Trophoblast cell (in vitro differentiated cells and primary cell): Measurements from ENCODE around the gene NDUFB3.

ENCODE experiments used
- DNase-seq, 2 donors: peaks; one replicate each; pipeline ENCODE4 v3.0.0-alpha.2; 2016
- H2AFZ ChIP-seq: 2 replicates; pipeline ENCODE4 v1.6.1; 2013; ENCODE audit warnings: low read length, moderate library complexity, mild to moderate bottlenecking; ENCODE audit not compliant: insufficient read depth, poor library complexity
- H2AK5ac ChIP-seq: 2 replicates; pipeline ENCODE4 v1.6.1; 2013; ENCODE audit warnings: mild to moderate bottlenecking, low read length
- H2BK120ac ChIP-seq: 2 replicates; pipeline ENCODE4 v1.6.1; 2013; ENCODE audit warnings: low read length, mild to moderate bottlenecking, moderate library complexity; ENCODE audit not compliant: insufficient read depth, poor library complexity
- H2BK12ac ChIP-seq: 2 replicates; pipeline ENCODE4 v1.6.1; 2013; ENCODE audit warnings: mild to moderate bottlenecking, low read length, moderate library complexity
- H2BK5ac ChIP-seq: 2 replicates; pipeline ENCODE4 v1.6.1; 2013; ENCODE audit warnings: low read length, low read depth, moderate library complexity, mild to moderate bottlenecking; ENCODE audit not compliant: poor library complexity
- H3K14ac ChIP-seq: 2 replicates; pipeline ENCODE4 v1.6.1; 2013; ENCODE audit warnings: mild to moderate bottlenecking, low read length
- H3K18ac ChIP-seq: 2 replicates; pipeline ENCODE4 v1.6.1; 2013; ENCODE audit warnings: mild to moderate bottlenecking, low read length
- H3K23ac ChIP-seq: 2 replicates; pipeline ENCODE4 v1.6.1; 2013; ENCODE audit warnings: low read length
- H3K27ac ChIP-seq: 2 replicates; pipeline ENCODE4 v1.5.1; 2013; ENCODE audit warnings: low read depth, mild to moderate bottlenecking, inconsistent platforms, low read length, moderate library complexity
- H3K27me3 ChIP-seq: 2 replicates; pipeline ENCODE4 v1.6.1; 2013; ENCODE audit warnings: inconsistent platforms, mild to moderate bottlenecking, low read length, moderate library complexity; ENCODE audit not compliant: insufficient read depth
- H3K36me3 ChIP-seq, 2 experiments: 1 replicate in 1 of 2; 2 replicates in 1 of 2; pipeline ENCODE4 v1.6.1; 2013; ENCODE audit warnings: low read length in 2 of 2, mild to moderate bottlenecking in 2 of 2, moderate library complexity in 1 of 2; ENCODE audit not compliant: insufficient read depth in 2 of 2, control insufficient read depth in 1 of 2
- H3K4ac ChIP-seq: 2 replicates; pipeline ENCODE4 v1.6.1; 2013; ENCODE audit warnings: low read depth, mild to moderate bottlenecking, low read length, moderate library complexity
- H3K4me1 ChIP-seq, 2 experiments: 1 replicate in 1 of 2; 2 replicates in 1 of 2; pipeline ENCODE4 v1.6.1; 2013; ENCODE audit warnings: low read length in 2 of 2, mild to moderate bottlenecking in 2 of 2, moderate library complexity in 1 of 2; ENCODE audit not compliant: insufficient read depth in 2 of 2, control insufficient read depth in 1 of 2
- H3K4me2 ChIP-seq: 2 replicates; pipeline ENCODE4 v1.6.1; 2013; ENCODE audit warnings: inconsistent platforms, mild to moderate bottlenecking, low read length, moderate library complexity
- H3K4me3 ChIP-seq: 2 replicates; pipeline ENCODE4 v1.5.1; 2013; ENCODE audit warnings: mild to moderate bottlenecking, low read depth, low read length, inconsistent platforms
- H3K79me1 ChIP-seq: one replicate; pipeline ENCODE4 v1.6.1; 2013; ENCODE audit warnings: low read length
- H3K79me2 ChIP-seq: 2 replicates; pipeline ENCODE4 v1.6.1; 2013; ENCODE audit warnings: low read length, mild to moderate bottlenecking; ENCODE audit not compliant: control insufficient read depth, insufficient read depth, poor library complexity
- H3K9ac ChIP-seq: 2 replicates; pipeline ENCODE4 v1.6.1; 2013; ENCODE audit warnings: mild to moderate bottlenecking, low read length
- H3K9me3 ChIP-seq: 2 replicates; pipeline ENCODE4 v1.6.1; 2013; ENCODE audit warnings: low read depth, mild to moderate bottlenecking, control low read depth, inconsistent platforms, low read length; ENCODE audit not compliant: insufficient read depth
- H4K12ac ChIP-seq: 2 replicates; pipeline ENCODE4 v1.6.1; 2013; ENCODE audit warnings: low read depth, mild to moderate bottlenecking, low read length, moderate library complexity
- H4K8ac ChIP-seq: 2 replicates; pipeline ENCODE4 v1.6.1; 2013; ENCODE audit warnings: low read depth, mild to moderate bottlenecking, low read length, moderate library complexity
- H4K91ac ChIP-seq: one replicate; pipeline ENCODE4 v1.6.1; 2013; ENCODE audit warnings: low read depth, mild to moderate bottlenecking, low read length, moderate library complexity
- WGBS: extraction: QIAGEN DNeasy Blood & Tissue Kit; methylation state at CpG from one replicate; pipeline ENCODE4 v1.1.7; 2013; ENCODE audit warnings: missing lambda C conversion rate; ENCODE audit not compliant: insufficient read length, insufficient coverage; ENCODE audit errors: extremely low coverage; 5-methylcytosine and 5-hydroxymethylcytosine counted together

NDUFB3 gene

GRCh38 chr2:201070948-201071478 lies 788 bp upstream of the NDUFB3 start:
- H2BK120ac ChIP-seq: no peak overlapping the region
- H3K23ac ChIP-seq: no peak overlapping the region
- H3K4me2 ChIP-seq: peak overlapping the region; percentile 79
- DNase-seq: peak; percentile 26 to 40
- no peaks in the 10 kb centered on the region for H3K36me3 ChIP-seq
- peak overlapping the region; percentile 53 for H4K91ac ChIP-seq
- peaks cover 3% of the 10 kb centered on the region for H3K79me2 ChIP-seq
- H3K4ac ChIP-seq: peak overlapping the region; percentile 37
- H3K9ac ChIP-seq: peak overlapping the region; percentile 89
- no peak overlapping the region for H2BK12ac ChIP-seq
- H3K4me1 ChIP-seq: peaks cover 0 to 2% of the 10 kb centered on the region in 2 experiments
- H2AFZ ChIP-seq: peak overlapping the region; percentile 65
- H4K8ac ChIP-seq: peak overlapping the region; percentile 89
- H3K4me3 ChIP-seq: peak overlapping the region; percentile 96
- no peaks in the 10 kb centered on the region for H3K27me3 ChIP-seq
- WGBS: no CpG with 5 or more reads among the region's 21 CpGs
- peak overlapping the region; percentile 32 for H3K27ac ChIP-seq
- H2BK5ac ChIP-seq: peak overlapping the region; percentile 5
- H3K14ac ChIP-seq: peak overlapping the region; percentile 8
- H3K9me3 ChIP-seq: no peaks in the 10 kb centered on the region
- peak overlapping the region; percentile 42 for H3K18ac ChIP-seq
- H3K79me1 ChIP-seq: peaks cover 5% of the 10 kb centered on the region
- no peak overlapping the region for H2AK5ac ChIP-seq
- peak overlapping the region; percentile 17 for H4K12ac ChIP-seq

- H3K79me2 ChIP-seq: peaks cover 3% of the 10 kb centered on the region
- no peak for DNase-seq
- H2BK120ac ChIP-seq: no peak overlapping the region
- H3K14ac ChIP-seq: peak overlapping the region; percentile 24
- WGBS: no CpG with 5 or more reads among the region's 5 CpGs
- peak overlapping the region; percentile 24 for H3K4ac ChIP-seq
- H3K4me2 ChIP-seq: peak overlapping the region; percentile 89
- H3K36me3 ChIP-seq: no peaks in the 10 kb centered on the region
- no peak overlapping the region for H3K27ac ChIP-seq
- no peak overlapping the region for H2BK12ac ChIP-seq
- no peak overlapping the region for H4K91ac ChIP-seq
- peak overlapping the region; percentile 96 for H3K4me3 ChIP-seq
- H2AK5ac ChIP-seq: no peak overlapping the region
- peak overlapping the region; percentile 70 for H4K12ac ChIP-seq
- no peak overlapping the region for H2BK5ac ChIP-seq
- no peak overlapping the region for H3K23ac ChIP-seq
- H3K9me3 ChIP-seq: no peaks in the 10 kb centered on the region
- peaks cover 0 to 2% of the 10 kb centered on the region in 2 experiments for H3K4me1 ChIP-seq
- H3K18ac ChIP-seq: no peak overlapping the region
- H3K27me3 ChIP-seq: no peaks in the 10 kb centered on the region
- H3K79me1 ChIP-seq: peaks cover 5% of the 10 kb centered on the region
- H3K9ac ChIP-seq: peak overlapping the region; percentile 94
- peak overlapping the region; percentile 62 for H4K8ac ChIP-seq
- no peak overlapping the region for H2AFZ ChIP-seq
Measured at GRCh38 chr2:201072201-201072530, 365 bp downstream of the NDUFB3 start.

GRCh38 chr2:201073071-201073470 lies 1.3 kb downstream of the NDUFB3 start:
- Histone ChIP-seq H3K4ac (no peak overlapping the region), H3K23ac (no peak overlapping the region), H3K36me3 (no peaks in the 10 kb centered on the region), H3K4me1 (peaks cover 0 to 2% of the 10 kb centered on the region in 2 experiments), H4K12ac (no peak overlapping the region), H2BK5ac (no peak overlapping the region), H4K8ac (no peak overlapping the region), H3K27ac (no peak overlapping the region), H3K18ac (no peak overlapping the region), H3K9ac (no peak overlapping the region), H2AFZ (no peak overlapping the region), H2BK12ac (no peak overlapping the region), H3K4me2 (no peak overlapping the region), H3K9me3 (no peaks in the 10 kb centered on the region), H3K27me3 (no peaks in the 10 kb centered on the region), H4K91ac (no peak overlapping the region), H3K14ac (no peak overlapping the region), H2BK120ac (no peak overlapping the region), H3K4me3 (no peak overlapping the region), H2AK5ac (no peak overlapping the region), H3K79me2 (peaks cover 3% of the 10 kb centered on the region), H3K79me1 (peaks cover 5% of the 10 kb centered on the region)
- no peak for DNase-seq
- no CpG with 5 or more reads among the region's 1 CpG for WGBS

- Histone ChIP-seq H3K79me1 (peaks cover 5% of the 10 kb centered on the region), H3K4me2 (no peak overlapping the region), H3K27me3 (no peaks in the 10 kb centered on the region), H3K23ac (no peak overlapping the region), H2BK5ac (no peak overlapping the region), H3K4me1 (peaks cover 0 to 2% of the 10 kb centered on the region in 2 experiments), H2AK5ac (no peak overlapping the region), H3K79me2 (peaks cover 3% of the 10 kb centered on the region), H3K14ac (no peak overlapping the region), H3K4me3 (no peak overlapping the region), H3K27ac (no peak overlapping the region), H2AFZ (no peak overlapping the region), H2BK120ac (no peak overlapping the region), H3K9me3 (no peaks in the 10 kb centered on the region), H3K9ac (no peak overlapping the region), H4K91ac (no peak overlapping the region), H4K8ac (no peak overlapping the region), H2BK12ac (no peak overlapping the region), H3K4ac (no peak overlapping the region), H3K36me3 (peaks cover 4 to 6% of the 10 kb centered on the region in 2 experiments), H3K18ac (no peak overlapping the region), H4K12ac (no peak overlapping the region)
- no peak for DNase-seq
- no CpG with 5 or more reads among the region's 7 CpGs for WGBS
Measured at GRCh38 chr2:201074996-201075395, 3.2 kb downstream of the NDUFB3 start.
